Fibroblast of villous mesenchyme (primary cell): ENCODE results near the gene ZNF205. TPM values are rescaled to one million over a fixed set of nuclear protein-coding genes. Genes with fewer than 3 reads are reported as not detected.
"Not testable (repeated sequence)": the region's sequence is repeated elsewhere in the genome, so short reads cannot be mapped to it uniquely, and the experiment has no call there.

Experiments used
- DNase-seq: peaks from one replicate; pipeline ENCODE4 v3.0.0-alpha.2; 2010; ENCODE audit warnings: low read depth
- H3K4me3 ChIP-seq: 2 replicates; pipeline ENCODE4 v1.5.1; 2011; ENCODE audit warnings: low read depth, mild to moderate bottlenecking, low read length
- CTCF ChIP-seq: IDR thresholded peaks from 2 replicates; pipeline ENCODE4 v1.5.1; 2012; ENCODE audit warnings: low read depth, mild to moderate bottlenecking, low read length; ENCODE audit not compliant: insufficient read depth
- total RNA-seq: library from RNA; depleted of rRNA; stranded (reverse); fragments of >200 nt; gene quantifications from 2 replicates; pipeline ENCODE4 v1.2.3, GENCODE V29; 2012

Gene ZNF205
- total RNA-seq, 1 donor = 14.2 TPM

- DNase-seq = no peak
- no peak overlapping the region for H3K4me3 ChIP-seq
- TF ChIP-seq CTCF = no peak
These were observed 43.9 kb upstream of the ZNF205 start for GRCh38 chr16:3068487-3068886.

- not testable (repeated sequence) for H3K4me3 ChIP-seq, DNase-seq
These were observed 43.2 kb upstream of the ZNF205 start for GRCh38 chr16:3069146-3069545.

GRCh38 chr16:3070608-3071111 is 41.7 kb upstream of the ZNF205 start:
- no peak for DNase-seq
- no peak for TF ChIP-seq CTCF
- H3K4me3 ChIP-seq = no peak overlapping the region

- no peak for DNase-seq
- TF ChIP-seq CTCF = no peak
These were observed 40.7 kb upstream of the ZNF205 start for GRCh38 chr16:3071655-3072054.

GRCh38 chr16:3072148-3072547 is 40.2 kb upstream of the ZNF205 start:
- DNase-seq, H3K4me3 ChIP-seq: not testable (repeated sequence)

More at GRCh38 chr16:3071655-3072054, 40.7 kb upstream of the ZNF205 start:
- H3K4me3 ChIP-seq = no peak overlapping the region

GRCh38 chr16:3072576-3073263 is 39.7 kb upstream of the ZNF205 start:
- H3K4me3 ChIP-seq, DNase-seq: not testable (repeated sequence)

GRCh38 chr16:3073448-3073847 is 38.9 kb upstream of the ZNF205 start:
- no peak for DNase-seq
- no peak overlapping the region for H3K4me3 ChIP-seq
- TF ChIP-seq CTCF = no peak

- no peak for DNase-seq
- no peak for TF ChIP-seq CTCF
- H3K4me3 ChIP-seq = no peak overlapping the region
These were observed 37.4 kb upstream of the ZNF205 start for GRCh38 chr16:3074860-3075522.
